ENCODE results near the gene RFX4. TPM values are rescaled to one million over a fixed set of nuclear protein-coding genes. Genes with fewer than 3 reads are reported as not detected.

The RFX4 gene
- total and polyA plus RNA-seq, 2 donors (not counting 3 experiments of a cell fraction or from before 2014, with no cell fraction given): not detected

DNA sequence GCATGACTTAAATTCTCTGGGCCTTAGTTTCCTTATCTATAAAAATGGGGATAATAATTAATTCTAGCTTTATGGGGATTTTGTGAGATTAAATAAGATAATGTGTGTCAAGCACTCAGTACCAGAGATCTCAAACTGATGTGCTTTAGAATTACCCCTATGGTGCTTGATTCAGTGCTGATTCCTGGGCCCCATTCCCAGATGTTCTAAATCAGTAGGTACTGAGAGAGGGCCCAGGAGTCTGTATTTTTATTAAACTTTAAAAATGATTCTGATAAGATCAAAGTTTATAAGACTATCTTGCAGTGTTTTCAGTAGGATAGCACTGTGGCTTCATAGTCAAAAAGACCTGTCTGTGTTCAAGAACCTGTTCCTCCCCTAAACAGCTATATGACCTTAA is 102.6 kb downstream of the RFX4 start:
- no peaks in the 10 kb centered on the region for H3K9me3 ChIP-seq (replicated peaks; ENCODE audit: control insufficient read depth, insufficient read depth, low read length)
- no peaks in the 10 kb centered on the region for H3K27me3 ChIP-seq (ENCODE audit: control insufficient read depth in 2 of 2, insufficient read depth in 2 of 2, low read length in 2 of 2)
- ChIA-PET POLR2A (no interaction called here), CTCF (no interaction called here)
- dilution Hi-C loops (cut with MboI; ENCODE audit: extremely low pct_ligation_motif_present, low sequenced_read_pairs): no loop called here
- no TSS peak for BruUV-seq (replicated peaks)
- no peak overlapping the region for H3K4me2 ChIP-seq (ENCODE audit: insufficient read depth, low read length)
- H3K36me3 ChIP-seq (ENCODE audit: control insufficient read depth in 2 of 2, extremely low read depth in 1 of 2, insufficient read depth in 2 of 2, low read length in 2 of 2): no peaks in the 10 kb centered on the region
- no peak for FAIRE-seq
- no peak for TF ChIP-seq FOS (IDR thresholded peaks at IDR 0.05; ENCODE audit: borderline replicate concordance, insufficient read depth, low read length)
- TF ChIP-seq, protein P1, sequence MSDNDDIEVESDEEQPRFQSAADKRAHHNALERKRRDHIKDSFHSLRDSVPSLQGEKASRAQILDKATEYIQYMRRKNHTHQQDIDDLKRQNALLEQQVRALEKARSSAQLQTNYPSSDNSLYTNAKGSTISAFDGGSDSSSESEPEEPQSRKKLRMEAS (IDR thresholded peaks at IDR 0.05; ENCODE audit: insufficient read depth, insufficient read length): no peak
- TF ChIP-seq GATA2 (IDR thresholded peaks at IDR 0.05; ENCODE audit: insufficient read depth, insufficient read length, low read depth, low read length): no peak
- no peak for TF ChIP-seq JUN (IDR thresholded peaks at IDR 0.05; ENCODE audit: borderline replicate concordance, insufficient read depth, insufficient read length, low read depth)
- TF ChIP-seq MYC (IDR thresholded peaks at IDR 0.05; ENCODE audit: low read depth, low read length): no peak
- no peak for TF ChIP-seq POLR2AphosphoS5 (IDR thresholded peaks at IDR 0.05; ENCODE audit: insufficient read depth, low read depth, low read length)
- TF ChIP-seq CTCF (IDR thresholded peaks at IDR 0.05; ENCODE audit: extremely low read depth in 1 of 2, insufficient read depth in 1 of 2, low read depth in 1 of 2, low read length in 2 of 2): no peak
- TF ChIP-seq POLR2A (IDR thresholded peaks at IDR 0.05; ENCODE audit: low read depth, low read length): no peak
- TF ChIP-seq EZH2 (IDR thresholded peaks at IDR 0.05; ENCODE audit: borderline replicate concordance, low read depth, low read length, severe bottlenecking): no peak
- H3K4me3 ChIP-seq (replicated peaks in 1 of 3; ENCODE audit: insufficient read depth in 1 of 3, low read depth in 1 of 3, low read length in 3 of 3): no peak overlapping the region
- no peaks in the 10 kb centered on the region for H3K4me1 ChIP-seq (ENCODE audit: control insufficient read depth, extremely low read depth, insufficient read depth, low read length)
- H3K9ac ChIP-seq (replicated peaks; ENCODE audit: extremely low read depth, insufficient read depth, low read length): no peak overlapping the region
- H3K27ac ChIP-seq (ENCODE audit: insufficient read depth, low read depth, low read length): no peak overlapping the region
- no peak for DNase-seq (ENCODE audit: low read depth, low spot score)
- intact Hi-C loops (cut with micrococcal nuclease): no loop called here
- H4K20me1 ChIP-seq (replicated peaks; ENCODE audit: control insufficient read depth, extremely low read depth, insufficient read depth, low read length): no peaks in the 10 kb centered on the region
- no peaks in the 10 kb centered on the region for H3K79me2 ChIP-seq (ENCODE audit: control insufficient read depth, insufficient read depth, low read length)
- no peaks in the 10 kb centered on the region for H3K9me1 ChIP-seq (replicated peaks; ENCODE audit: control insufficient read depth, extremely low read depth, insufficient read depth, low read length)
- no peak overlapping the region for H2AFZ ChIP-seq (ENCODE audit: low read depth, low read length)

Data from endothelial cell of umbilical vein (primary cell).